CD4-positive, alpha-beta T cell (primary cell): ENCODE measurements around the gene ZNF507. TPM values are rescaled to one million over a fixed set of nuclear protein-coding genes. Genes with fewer than 3 reads are reported as not detected.

Experiments
- ATAC-seq: fragments of 200-7000 bp; cut with Tn5 transposase; one replicate; pipeline ENCODE4 v1.10.0; 2022; ENCODE audit warnings: mild to moderate bottlenecking; ENCODE audit not compliant: poor library complexity
- CTCF ChIA-PET: fragments of 350-600 bp; sonication (Branson Sonifier 250); formaldehyde crosslinking; loops from one replicate; lab custom pipeline; 2021; ENCODE audit warnings: antibody characterized with exemption, inconsistent platforms; lab: Charles Lee
- POLR2A ChIA-PET: fragments of 350-600 bp; sonication (Branson Sonifier 250); formaldehyde crosslinking; loops from one replicate; lab custom pipeline; 2021; ENCODE audit warnings: antibody characterized with exemption, inconsistent platforms; lab: Charles Lee
- DNase-seq, 14 experiments: peaks; one replicate each; pipeline ENCODE4 v3.0.0-alpha.2; 2013 to 2020; ENCODE audit warnings: mixed read lengths in 2 of 14
- H3K27ac ChIP-seq, 2 donors: one replicate each; pipeline versions ENCODE4 v1.5.1 to v1.7.0; 2013; ENCODE audit warnings: low read length in 2 of 2, low read depth in 1 of 2, mild to moderate bottlenecking in 1 of 2
- H3K27me3 ChIP-seq, 2 experiments: 1 replicate in 1 of 2; 2 replicates in 1 of 2; pipeline versions ENCODE4 v1.6.1 to v1.7.0; 2013; ENCODE audit warnings: low read length in 2 of 2, control low read depth in 1 of 2, mild to moderate bottlenecking in 1 of 2, moderate library complexity in 1 of 2; ENCODE audit not compliant: insufficient read depth in 2 of 2, control insufficient read depth in 1 of 2
- H3K36me3 ChIP-seq: one replicate; pipeline ENCODE4 v1.6.1; 2013; ENCODE audit warnings: low read length, control low read depth; ENCODE audit not compliant: insufficient read depth
- H3K4me1 ChIP-seq: one replicate; pipeline ENCODE4 v1.6.1; 2013; ENCODE audit warnings: low read length, control low read depth; ENCODE audit not compliant: insufficient read depth
- H3K4me3 ChIP-seq: one replicate; pipeline ENCODE4 v1.5.1; 2013; ENCODE audit warnings: mild to moderate bottlenecking, low read length, moderate library complexity
- H3K9me3 ChIP-seq, 2 experiments: 1 replicate in 1 of 2; 2 replicates in 1 of 2; pipeline versions ENCODE4 v1.6.1 to v1.7.0; 2013; ENCODE audit warnings: low read length in 2 of 2, mild to moderate bottlenecking in 2 of 2, control low read depth in 1 of 2, moderate library complexity in 1 of 2; ENCODE audit not compliant: control insufficient read depth in 1 of 2, insufficient read depth in 1 of 2
- H3K27ac Mint-ChIP-seq: one replicate; pipeline ENCODE4 v1.8.0; 2020; ENCODE audit warnings: mixed read lengths
- H3K27me3 Mint-ChIP-seq: one replicate; pipeline ENCODE4 v1.8.0; 2021; ENCODE audit warnings: mixed read lengths
- H3K36me3 Mint-ChIP-seq: one replicate; pipeline ENCODE4 v1.8.0; 2021; ENCODE audit warnings: low read depth, mixed read lengths
- H3K4me1 Mint-ChIP-seq: one replicate; pipeline ENCODE4 v1.8.0; 2021; ENCODE audit warnings: low read depth, mixed read lengths
- H3K4me3 Mint-ChIP-seq: one replicate; pipeline ENCODE4 v1.8.0; 2020; ENCODE audit warnings: mild to moderate bottlenecking, mixed read lengths
- H3K9me3 Mint-ChIP-seq: one replicate; pipeline ENCODE4 v1.8.0; 2020; ENCODE audit warnings: mixed read lengths
- intact Hi-C, 2 experiments: fragments of 100-400 bp; cut with DNase I in 1 of 2; cut with micrococcal nuclease in 1 of 2; formaldehyde crosslinking; loops; one replicate each; pipeline versions ENCODE4 v1.15.1 to v1.9.0; 2023 to 2025; cut with DNase I, micrococcal nuclease
- total RNA-seq, 174 experiments: library from RNA in 2 of 174; stranded (reverse) in 2 of 174; gene quantifications; one replicate each; pipeline ENCODE4 v1.2.3 and lab custom pipeline; 2021 to 2026
- TF ChIP-seq, protein P1 (sequence below): fragments of 200-600 bp; IDR thresholded peaks from one replicate; pipeline ENCODE4 v1.8.0; 2022; ENCODE audit warnings: antibody characterized with exemption, mild to moderate bottlenecking

ZNF507 gene
- total RNA-seq, 2 experiments from 2014 or later, result 30.4 to 31.3 TPM

DNA sequence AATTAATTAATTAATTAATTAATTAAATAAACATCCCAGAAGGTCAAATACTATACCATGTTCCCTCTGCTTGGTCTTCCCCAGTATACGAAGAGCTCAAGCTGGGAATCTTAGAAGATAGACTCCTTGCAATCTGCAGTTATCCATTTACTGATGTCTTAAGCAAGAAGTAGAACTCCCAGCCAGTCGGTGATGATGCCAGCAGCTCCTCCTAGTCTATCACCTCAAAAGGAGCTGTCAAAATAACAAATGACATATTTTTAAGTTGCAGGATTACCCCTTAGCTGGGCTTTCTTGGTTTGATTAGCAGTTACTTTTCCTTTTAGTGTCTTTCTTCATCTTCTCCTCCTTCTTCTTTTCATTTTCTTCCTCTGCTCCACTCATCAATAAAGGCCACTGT is 6.0 kb upstream of the ZNF507 start:
- Histone ChIP-seq H3K4me3 (no peak overlapping the region), H3K4me1 (no peaks in the 10 kb centered on the region), H3K36me3 (no peaks in the 10 kb centered on the region), H3K27me3 (no peaks in the 10 kb centered on the region), H3K27ac (no peak overlapping the region), H3K9me3 (no peaks in the 10 kb centered on the region)
- ATAC-seq (no peak), DNase-seq (no peak)
- intact Hi-C loops, result no loop called here
- ChIA-PET CTCF (interaction anchor here (1.3 kb wide), 1 partner anchor 10 kb away, joined by 4 read pairs; no protein-coding TSS in a partner anchor), POLR2A (interaction anchor here (0.8 kb wide), 1 partner anchor 10 kb away, joined by 3 read pairs; no protein-coding TSS in a partner anchor)
- H3K27me3 Mint-ChIP-seq, result peaks cover 5% of the 10 kb centered on the region
- TF ChIP-seq, protein P1, sequence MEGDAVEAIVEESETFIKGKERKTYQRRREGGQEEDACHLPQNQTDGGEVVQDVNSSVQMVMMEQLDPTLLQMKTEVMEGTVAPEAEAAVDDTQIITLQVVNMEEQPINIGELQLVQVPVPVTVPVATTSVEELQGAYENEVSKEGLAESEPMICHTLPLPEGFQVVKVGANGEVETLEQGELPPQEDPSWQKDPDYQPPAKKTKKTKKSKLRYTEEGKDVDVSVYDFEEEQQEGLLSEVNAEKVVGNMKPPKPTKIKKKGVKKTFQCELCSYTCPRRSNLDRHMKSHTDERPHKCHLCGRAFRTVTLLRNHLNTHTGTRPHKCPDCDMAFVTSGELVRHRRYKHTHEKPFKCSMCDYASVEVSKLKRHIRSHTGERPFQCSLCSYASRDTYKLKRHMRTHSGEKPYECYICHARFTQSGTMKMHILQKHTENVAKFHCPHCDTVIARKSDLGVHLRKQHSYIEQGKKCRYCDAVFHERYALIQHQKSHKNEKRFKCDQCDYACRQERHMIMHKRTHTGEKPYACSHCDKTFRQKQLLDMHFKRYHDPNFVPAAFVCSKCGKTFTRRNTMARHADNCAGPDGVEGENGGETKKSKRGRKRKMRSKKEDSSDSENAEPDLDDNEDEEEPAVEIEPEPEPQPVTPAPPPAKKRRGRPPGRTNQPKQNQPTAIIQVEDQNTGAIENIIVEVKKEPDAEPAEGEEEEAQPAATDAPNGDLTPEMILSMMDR, result no peak
- H3K36me3 Mint-ChIP-seq, result no peaks in the 10 kb centered on the region
- H3K27ac Mint-ChIP-seq, result no peak overlapping the region
- no peak overlapping the region for H3K4me3 Mint-ChIP-seq
- no peaks in the 10 kb centered on the region for H3K4me1 Mint-ChIP-seq
- H3K9me3 Mint-ChIP-seq, result no peaks in the 10 kb centered on the region

DNA sequence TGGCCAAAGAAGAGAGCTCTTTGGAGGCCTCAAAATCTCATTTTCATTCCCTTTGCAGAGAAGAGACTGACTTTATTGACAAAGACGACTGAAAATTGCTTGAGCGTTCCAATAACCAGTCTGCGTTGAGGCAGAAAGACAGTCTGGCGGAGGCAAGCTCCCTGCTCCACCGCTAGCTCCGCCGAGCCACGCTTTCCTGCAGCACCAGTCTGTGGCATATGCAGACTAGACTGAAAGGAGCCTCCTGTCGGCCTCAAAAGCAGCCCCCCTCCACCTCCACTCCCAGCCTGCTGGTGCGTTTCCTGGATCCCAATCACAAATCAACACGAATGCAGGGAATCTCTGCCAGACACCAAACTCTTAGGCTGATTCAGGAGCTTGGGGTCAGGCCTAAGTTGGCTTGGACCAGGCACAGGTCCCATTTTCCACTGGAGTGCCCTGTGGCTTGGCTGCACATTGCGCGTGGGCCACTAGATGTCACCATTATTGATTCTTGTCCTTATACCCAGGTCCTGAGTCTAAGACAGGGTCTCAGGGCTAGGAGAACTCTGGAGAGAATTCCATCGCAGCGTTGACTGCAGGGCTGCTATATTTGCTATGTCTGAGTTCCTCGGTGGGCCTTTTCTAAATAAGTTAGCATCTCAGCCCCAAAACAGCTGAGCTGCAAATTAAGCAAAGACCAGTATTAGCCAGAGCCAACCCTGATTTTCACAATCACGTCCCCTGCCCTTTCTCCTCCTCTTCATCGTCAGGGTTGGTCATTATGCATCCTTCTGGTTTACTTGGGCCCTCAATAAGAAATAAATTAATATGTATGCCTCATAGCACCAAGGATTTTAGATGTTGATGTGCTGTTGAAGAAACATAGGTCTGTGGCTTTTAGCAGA is 5.2 kb upstream of the ZNF507 start:
- H3K4me3 ChIP-seq, result no peak overlapping the region
- Mint-ChIP-seq H3K4me1 (peaks cover 3% of the 10 kb centered on the region), H3K27ac (no peak overlapping the region)

DNA sequence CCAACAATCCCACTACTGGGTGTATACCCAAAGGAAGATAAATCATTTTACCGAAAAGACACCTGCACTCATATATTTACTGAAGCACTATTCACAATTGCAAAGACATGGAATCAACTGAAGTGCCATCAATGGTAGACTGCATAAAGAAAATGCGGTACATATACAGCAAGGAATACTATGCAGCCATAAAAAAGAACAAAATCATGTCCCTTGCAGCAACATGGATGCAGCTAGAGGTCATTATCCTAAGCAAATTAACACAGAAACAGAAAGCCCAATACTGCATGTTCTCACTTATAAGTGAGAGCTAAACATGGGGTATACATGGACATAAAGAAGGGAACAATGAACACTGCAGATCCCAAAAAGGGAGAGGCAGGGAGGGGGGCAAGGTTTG is 2.7 kb upstream of the ZNF507 start:
- H3K9me3 ChIP-seq, result no peaks in the 10 kb centered on the region
- peak overlapping the region; percentile 61 for H3K4me3 Mint-ChIP-seq
- H3K4me3 ChIP-seq, result no peak overlapping the region
- DNase-seq (no peak), ATAC-seq (no peak)
- TF ChIP-seq, protein P1, result no peak
- H3K4me1 Mint-ChIP-seq, result peaks cover 22% of the 10 kb centered on the region
- ChIA-PET CTCF (no interaction called here), POLR2A (no interaction called here)
- intact Hi-C loops, result loop anchor here (1.0 to 10.0 kb wide), 5 partner anchors 62 to 998 kb away; partner anchors contain the start of genes ANKRD27 (in 1 of the 2), DPY19L3 (in 1 of the 2), GPATCH1 (in 1 of the 2) and RGS9BP (in 1 of the 2)
- peaks cover 23% of the 10 kb centered on the region for H3K36me3 Mint-ChIP-seq
- H3K36me3 ChIP-seq, result peaks cover 3% of the 10 kb centered on the region
- no peaks in the 10 kb centered on the region for H3K27me3 ChIP-seq
- H3K27ac Mint-ChIP-seq, result no peak overlapping the region
- peaks cover 8% of the 10 kb centered on the region for H3K4me1 ChIP-seq
- H3K27ac ChIP-seq, result no peak overlapping the region
- peaks cover 5% of the 10 kb centered on the region for H3K27me3 Mint-ChIP-seq
- no peaks in the 10 kb centered on the region for H3K9me3 Mint-ChIP-seq

More for the DNA sequence above, 5.2 kb upstream of the ZNF507 start:
- CTCF ChIA-PET, result interaction anchor here (1.0 to 1.6 kb wide), 3 partner anchors 10 to 16 kb away, joined by 3 to 4 read pairs (median 3); no protein-coding TSS in a partner anchor
- H3K4me1 ChIP-seq, result peaks cover 6% of the 10 kb centered on the region
- intact Hi-C loops, result loop anchor here (1.0 to 10.0 kb wide), 5 partner anchors 65 to 995 kb away; partner anchors contain the start of genes ANKRD27 (in 1 of the 2), DPY19L3 (in 1 of the 2), GPATCH1 (in 1 of the 2) and RGS9BP (in 1 of the 2)
- POLR2A ChIA-PET, result interaction anchor here (0.8 kb wide), 1 partner anchor 9 kb away, joined by 3 read pairs; no protein-coding TSS in a partner anchor
- DNase-seq, result peak; percentile 14 to 63 (median 36)
- H3K27ac ChIP-seq, result no peak overlapping the region
- no peaks in the 10 kb centered on the region for H3K9me3 ChIP-seq
- H3K36me3 Mint-ChIP-seq, result peaks cover 3% of the 10 kb centered on the region
- no peaks in the 10 kb centered on the region for H3K36me3 ChIP-seq
- H3K27me3 Mint-ChIP-seq, result peaks cover 5% of the 10 kb centered on the region
- peak; percentile 61 for ATAC-seq
- H3K27me3 ChIP-seq, result no peaks in the 10 kb centered on the region
- H3K4me3 Mint-ChIP-seq, result no peak overlapping the region
- no peaks in the 10 kb centered on the region for H3K9me3 Mint-ChIP-seq
- TF ChIP-seq, protein P1, result peak; percentile 75
